Aorta (tissue), 5 donors: ENCODE data around the gene SPEM3. TPM values are rescaled to one million over a fixed set of nuclear protein-coding genes. Genes with fewer than 3 reads are reported as not detected.
"Not testable (repeated sequence)": the region's sequence is repeated elsewhere in the genome, so short reads cannot be mapped to it uniquely, and the experiment has no call there.

ENCODE experiments used
- ATAC-seq: fragments of 200-7000 bp; cut with Tn5 transposase; one replicate; pipeline ENCODE4 v1.9.1; 2022; ENCODE audit warnings: moderate library complexity; ENCODE audit not compliant: low FRiP score
- DNase-seq, 2 donors: peaks; one replicate each; pipeline ENCODE4 v3.0.0-alpha.2; 2020
- H3K27ac ChIP-seq, 2 donors: one replicate each; pipeline ENCODE4 v1.5.1; 2013; ENCODE audit warnings: low read length in 2 of 2, mild to moderate bottlenecking in 2 of 2, moderate library complexity in 2 of 2, control low read depth in 1 of 2, inconsistent platforms in 1 of 2, low read depth in 1 of 2
- H3K27me3 ChIP-seq, 2 donors: one replicate each; pipeline ENCODE4 v1.6.1; 2013; ENCODE audit warnings: control low read depth in 1 of 2, low read length in 1 of 2, mild to moderate bottlenecking in 1 of 2, moderate library complexity in 1 of 2; ENCODE audit not compliant: insufficient read depth in 2 of 2, control insufficient read depth in 1 of 2
- H3K36me3 ChIP-seq, 2 donors: one replicate each; pipeline ENCODE4 v1.6.1; 2013; ENCODE audit warnings: control low read depth in 1 of 2, low read length in 1 of 2, mild to moderate bottlenecking in 1 of 2; ENCODE audit not compliant: insufficient read depth in 2 of 2, control insufficient read depth in 1 of 2
- H3K4me1 ChIP-seq, 2 donors: one replicate each; pipeline ENCODE4 v1.6.1; 2013; ENCODE audit warnings: low read length in 2 of 2, control low read depth in 1 of 2, mild to moderate bottlenecking in 1 of 2, moderate library complexity in 1 of 2; ENCODE audit not compliant: insufficient read depth in 2 of 2, control insufficient read depth in 1 of 2
- H3K4me3 ChIP-seq, 2 donors: one replicate each; pipeline ENCODE4 v1.5.1; 2013; ENCODE audit warnings: low read length in 2 of 2, control low read depth in 1 of 2, mild to moderate bottlenecking in 1 of 2
- H3K9me3 ChIP-seq: one replicate; pipeline ENCODE4 v1.6.1; 2013; ENCODE audit warnings: mild to moderate bottlenecking, low read length; ENCODE audit not compliant: control insufficient read depth
- WGBS, 2 donors: extraction: QIAGEN DNeasy Blood & Tissue Kit; methylation state at CpG; one replicate each; pipeline ENCODE4 v1.1.7; 2013; 5-methylcytosine and 5-hydroxymethylcytosine counted together
- intact Hi-C, 2 donors: fragments of 100-400 bp; cut with DNase I; formaldehyde crosslinking; loops; one replicate each; pipeline versions ENCODE4 v1.14.2 to v1.15.0; 2022
- polyA plus RNA-seq, 2 donors: library from polyadenylated mRNA; stranded (reverse); fragments of 200-250 nt; gene quantifications; one replicate each; pipeline ENCODE4 v1.2.3, GENCODE V29; 2013
- total RNA-seq, 2 donors: library from RNA; stranded (reverse); fragmentation: NEBNext Ultra II Directional; extraction: Animal tissue kit (Norgen Biotek cat#: 25700); gene quantifications; one replicate each; pipeline ENCODE4 v1.2.1, GENCODE V29; 2021
- donor health status: healthy with polysubstance abuse.
- donor health status: Bipolar disorder and iron deficiency.
- donor health status: DM: no; HTN: no; CAD: no.
- donor health status: DM: no; HTN: no; CAD: no.
- donor health status: DM: yes; HTN: yes; CAD: no.

SPEM3 gene
- total and polyA plus RNA-seq, 4 donors: not detected

- Histone ChIP-seq H3K36me3 (peaks cover 0 to 2% of the 10 kb centered on the region in 2 donors), H3K4me3 (no peak overlapping the region), H3K27ac (no peak overlapping the region), H3K4me1 (no peaks in the 10 kb centered on the region), H3K9me3 (no peaks in the 10 kb centered on the region), H3K27me3 (no peaks in the 10 kb centered on the region)
- 87 to 91% methylated on average over 11 of the region's 11 CpGs for WGBS, 2 donors
- intact Hi-C loops: no loop called here
- DNase-seq: no peak
- ATAC-seq: no peak
Measured at GRCh38 chr17:7468290-7468689, 39.6 kb downstream of the SPEM3 start.

GRCh38 chr17:7468804-7469389 lies 40.2 kb downstream of the SPEM3 start:
- no peaks in the 10 kb centered on the region for H3K27me3 ChIP-seq
- H3K9me3 ChIP-seq: no peaks in the 10 kb centered on the region
- no peak overlapping the region for H3K4me3 ChIP-seq
- no peak overlapping the region for H3K27ac ChIP-seq
- WGBS, 2 donors: 61 to 66% methylated on average over 12 of the region's 12 CpGs
- DNase-seq (no peak), ATAC-seq (no peak)
- no peaks in the 10 kb centered on the region for H3K4me1 ChIP-seq
- H3K36me3 ChIP-seq: peaks cover 0 to 2% of the 10 kb centered on the region in 2 donors
- intact Hi-C loops: no loop called here

- 95% methylated on average over 12 of the region's 12 CpGs for WGBS, 2 donors
- not testable (repeated sequence) for ATAC-seq, H3K27ac ChIP-seq
Measured at GRCh38 chr17:7469843-7470242, 41.2 kb downstream of the SPEM3 start.

GRCh38 chr17:7470457-7470973 lies 41.9 kb downstream of the SPEM3 start:
- H3K4me3 ChIP-seq, H3K9me3 ChIP-seq, H3K4me1 ChIP-seq, ATAC-seq, H3K27ac ChIP-seq, H3K36me3 ChIP-seq, H3K27me3 ChIP-seq, DNase-seq: not testable (repeated sequence)
- 46 to 53% methylated on average over 8 of the region's 8 CpGs for WGBS, 2 donors
- intact Hi-C loops: loop anchor here in 1 of 2 donors (10.0 kb wide), 1 partner anchor 116 kb away; the partner anchor contains the start of genes KCTD11 and TMEM95

More at GRCh38 chr17:7469843-7470242, 41.2 kb downstream of the SPEM3 start:
- not testable (repeated sequence) for H3K9me3 ChIP-seq, DNase-seq, H3K4me1 ChIP-seq, H3K36me3 ChIP-seq, H3K27me3 ChIP-seq, H3K4me3 ChIP-seq
- intact Hi-C loops: loop anchor here in 1 of 2 donors (10.0 kb wide), 1 partner anchor 115 kb away; the partner anchor contains the start of genes KCTD11 and TMEM95

- 83 to 86% methylated on average over 2 of the region's 2 CpGs for WGBS, 2 donors
Measured at GRCh38 chr17:7471729-7472128, 43.1 kb downstream of the SPEM3 start.

GRCh38 chr17:7474767-7475166 lies 46.1 kb downstream of the SPEM3 start:
- not testable (repeated sequence) for DNase-seq, H3K9me3 ChIP-seq, H3K27me3 ChIP-seq, H3K36me3 ChIP-seq, H3K4me1 ChIP-seq, H3K4me3 ChIP-seq, H3K27ac ChIP-seq, ATAC-seq
- WGBS, 2 donors: 93% methylated on average over 8 of the region's 8 CpGs
- intact Hi-C loops: loop anchor here in 1 of 2 donors (10.0 kb wide), 1 partner anchor 120 kb away; the partner anchor contains the start of genes KCTD11 and TMEM95

More at GRCh38 chr17:7471729-7472128, 43.1 kb downstream of the SPEM3 start:
- Histone ChIP-seq H3K27ac (no peak overlapping the region), H3K4me1 (no peaks in the 10 kb centered on the region), H3K9me3 (no peaks in the 10 kb centered on the region), H3K4me3 (no peak overlapping the region), H3K27me3 (no peaks in the 10 kb centered on the region), H3K36me3 (no peaks in the 10 kb centered on the region)
- DNase-seq (no peak), ATAC-seq (no peak)
- intact Hi-C loops: loop anchor here in 1 of 2 donors (10.0 kb wide), 1 partner anchor 117 kb away; the partner anchor contains the start of genes KCTD11 and TMEM95

- DNase-seq (peak in 1 of 2 donors; percentile 70), ATAC-seq (peak; percentile 51)
- intact Hi-C loops: loop anchor here in 1 of 2 donors (10.0 kb wide), 1 partner anchor 121 kb away; the partner anchor contains the start of genes KCTD11 and TMEM95
- no peaks in the 10 kb centered on the region for H3K4me1 ChIP-seq
- H3K4me3 ChIP-seq: no peak overlapping the region
- H3K9me3 ChIP-seq: no peaks in the 10 kb centered on the region
- no peaks in the 10 kb centered on the region for H3K36me3 ChIP-seq
- no peak overlapping the region for H3K27ac ChIP-seq
- no peaks in the 10 kb centered on the region for H3K27me3 ChIP-seq
- WGBS, 2 donors: 56 to 58% methylated on average over 15 of the region's 15 CpGs
Measured at GRCh38 chr17:7475764-7476422, 47.2 kb downstream of the SPEM3 start.

- no peaks in the 10 kb centered on the region for H3K9me3 ChIP-seq
- H3K4me3 ChIP-seq: no peak overlapping the region
Measured at GRCh38 chr17:7476494-7476893, 47.8 kb downstream of the SPEM3 start.

More at GRCh38 chr17:7476494-7476893, 47.8 kb downstream of the SPEM3 start:
- DNase-seq: no peak
- WGBS, 2 donors: 18 to 24% methylated on average over 3 of the region's 3 CpGs
- no peaks in the 10 kb centered on the region for H3K4me1 ChIP-seq
- no peaks in the 10 kb centered on the region for H3K27me3 ChIP-seq
- peak overlapping the region in 1 of 2 donors; percentile 19 for H3K27ac ChIP-seq
- ATAC-seq: no peak
- no peaks in the 10 kb centered on the region for H3K36me3 ChIP-seq
- intact Hi-C loops: loop anchor here in 1 of 2 donors (10.0 kb wide), 1 partner anchor 122 kb away; the partner anchor contains the start of genes KCTD11 and TMEM95
